Adipocyte (in vitro differentiated cells): ENCODE measurements around the gene INIP.

Source experiments
- DNase-seq: peaks from one replicate; pipeline ENCODE4 v3.0.0-alpha.2; 2015; ENCODE audit warnings: low read depth
- H3K27me3 ChIP-seq: replicated peaks from 2 replicates; pipeline ENCODE4 v1.7.0; 2013; ENCODE audit warnings: mild to moderate bottlenecking, low read length, moderate library complexity; ENCODE audit not compliant: control insufficient read depth, insufficient read depth
- H3K36me3 ChIP-seq: 2 replicates; pipeline ENCODE4 v1.7.0; 2013; ENCODE audit warnings: low read length, mild to moderate bottlenecking, moderate library complexity; ENCODE audit not compliant: control insufficient read depth, insufficient read depth, severe bottlenecking
- H3K4me1 ChIP-seq: 2 replicates; pipeline ENCODE4 v1.7.0; 2013; ENCODE audit warnings: mild to moderate bottlenecking, low read length, moderate library complexity; ENCODE audit not compliant: control insufficient read depth, insufficient read depth
- H3K4me3 ChIP-seq: 2 replicates; pipeline ENCODE4 v1.7.0; 2013; ENCODE audit warnings: mild to moderate bottlenecking, low read length, moderate library complexity
- H3K9ac ChIP-seq: 2 replicates; pipeline ENCODE4 v1.7.0; 2013; ENCODE audit warnings: mild to moderate bottlenecking, low read length, moderate library complexity
- H3K9me3 ChIP-seq: 2 replicates; pipeline ENCODE4 v1.7.0; 2013; ENCODE audit warnings: mild to moderate bottlenecking, low read length, moderate library complexity; ENCODE audit not compliant: control insufficient read depth

The INIP gene

GRCh38 chr9:112754578-112754977 lies 36.7 kb upstream of the INIP start:
- no peaks in the 10 kb centered on the region for H3K9me3 ChIP-seq
- no peak overlapping the region for H3K4me3 ChIP-seq
- H3K36me3 ChIP-seq, result no peaks in the 10 kb centered on the region
- DNase-seq, result peak; percentile 29
- peaks cover 56% of the 10 kb centered on the region for H3K4me1 ChIP-seq
- no peak overlapping the region for H3K9ac ChIP-seq
- H3K27me3 ChIP-seq, result no peaks in the 10 kb centered on the region

- Histone ChIP-seq H3K27me3 (no peaks in the 10 kb centered on the region), H3K9me3 (no peaks in the 10 kb centered on the region), H3K4me3 (no peak overlapping the region), H3K9ac (no peak overlapping the region), H3K36me3 (no peaks in the 10 kb centered on the region), H3K4me1 (peaks cover 59% of the 10 kb centered on the region)
- DNase-seq, result peak; percentile 89
Measured at GRCh38 chr9:112753725-112754124, 35.8 kb upstream of the INIP start.

GRCh38 chr9:112752334-112753125 lies 34.6 kb upstream of the INIP start:
- H3K4me3 ChIP-seq, result peak overlapping the region; percentile 92
- no peaks in the 10 kb centered on the region for H3K27me3 ChIP-seq
- no peak for DNase-seq
- H3K4me1 ChIP-seq, result peaks cover 59% of the 10 kb centered on the region
- no peaks in the 10 kb centered on the region for H3K9me3 ChIP-seq
- H3K9ac ChIP-seq, result peak overlapping the region; percentile 86
- no peaks in the 10 kb centered on the region for H3K36me3 ChIP-seq

- peak; percentile 78 for DNase-seq
- no peaks in the 10 kb centered on the region for H3K36me3 ChIP-seq
- H3K4me1 ChIP-seq, result peaks cover 58% of the 10 kb centered on the region
Measured at GRCh38 chr9:112751056-112751795, 33.3 kb upstream of the INIP start.

GRCh38 chr9:112750764-112751055 lies 32.8 kb upstream of the INIP start:
- Histone ChIP-seq H3K9ac (peak overlapping the region; percentile 86), H3K4me3 (peak overlapping the region; percentile 92), H3K36me3 (no peaks in the 10 kb centered on the region), H3K27me3 (no peaks in the 10 kb centered on the region), H3K9me3 (no peaks in the 10 kb centered on the region), H3K4me1 (peaks cover 53% of the 10 kb centered on the region)
- DNase-seq, result no peak

More at GRCh38 chr9:112751056-112751795, 33.3 kb upstream of the INIP start:
- Histone ChIP-seq H3K27me3 (no peaks in the 10 kb centered on the region), H3K9me3 (no peaks in the 10 kb centered on the region), H3K9ac (peak overlapping the region; percentile 86), H3K4me3 (peak overlapping the region; percentile 92)

- H3K9ac ChIP-seq, result peak within 1 kb of the TSS; percentile 91
- no peaks in the 10 kb centered on the region for H3K27me3 ChIP-seq
- H3K4me3 ChIP-seq, result peak within 1 kb of the TSS; percentile 92
- no peaks in the 10 kb centered on the region for H3K36me3 ChIP-seq
- H3K4me1 ChIP-seq, result peaks cover 48% of the 10 kb centered on the region
- H3K9me3 ChIP-seq, result no peaks in the 10 kb centered on the region
- peak; percentile 96 for DNase-seq
Measured at GRCh38 chr9:112750016-112750763, 32.3 kb upstream of the INIP start, which contains the start of gene SNX30. TSS of gene SNX30 (plus strand) at chr9:112750760. CDS start at chr9:112751002, 242 bp downstream.

- Histone ChIP-seq H3K9ac (no peak overlapping the region), H3K27me3 (no peaks in the 10 kb centered on the region), H3K9me3 (no peaks in the 10 kb centered on the region), H3K4me3 (no peak overlapping the region), H3K4me1 (peaks cover 18% of the 10 kb centered on the region), H3K36me3 (no peaks in the 10 kb centered on the region)
- DNase-seq, result no peak
Measured at GRCh38 chr9:112747094-112747493, 29.2 kb upstream of the INIP start.

GRCh38 chr9:112744177-112744576 lies 26.3 kb upstream of the INIP start:
- H3K4me1 ChIP-seq, result no peaks in the 10 kb centered on the region
- H3K36me3 ChIP-seq, result no peaks in the 10 kb centered on the region
- H3K4me3 ChIP-seq, result no peak overlapping the region
- no peaks in the 10 kb centered on the region for H3K27me3 ChIP-seq
- DNase-seq, result no peak
- H3K9me3 ChIP-seq, result no peaks in the 10 kb centered on the region
- H3K9ac ChIP-seq, result no peak overlapping the region

GRCh38 chr9:112743216-112743836 lies 25.4 kb upstream of the INIP start:
- H3K36me3 ChIP-seq, result no peaks in the 10 kb centered on the region
- H3K9ac ChIP-seq, result no peak overlapping the region
- no peak overlapping the region for H3K4me3 ChIP-seq
- no peaks in the 10 kb centered on the region for H3K27me3 ChIP-seq
- DNase-seq, result no peak
- H3K9me3 ChIP-seq, result no peaks in the 10 kb centered on the region
- no peaks in the 10 kb centered on the region for H3K4me1 ChIP-seq

- no peak overlapping the region for H3K4me3 ChIP-seq
- H3K4me1 ChIP-seq, result no peaks in the 10 kb centered on the region
- H3K36me3 ChIP-seq, result no peaks in the 10 kb centered on the region
- H3K9ac ChIP-seq, result no peak overlapping the region
- no peaks in the 10 kb centered on the region for H3K27me3 ChIP-seq
- no peak for DNase-seq
- H3K9me3 ChIP-seq, result no peaks in the 10 kb centered on the region
Measured at GRCh38 chr9:112734892-112735291, 17.0 kb upstream of the INIP start.

GRCh38 chr9:112731971-112732370 lies 14.1 kb upstream of the INIP start:
- Histone ChIP-seq H3K9me3 (no peaks in the 10 kb centered on the region), H3K4me3 (no peak overlapping the region), H3K27me3 (no peaks in the 10 kb centered on the region), H3K36me3 (no peaks in the 10 kb centered on the region), H3K4me1 (peaks cover 4% of the 10 kb centered on the region), H3K9ac (no peak overlapping the region)
- DNase-seq, result no peak
